ENCODE measurements around the gene TRUB1.

The TRUB1 gene

GRCh38 chr10:114956466-114956865 lies 18.5 kb downstream of the TRUB1 start:
- no peak overlapping the region for H3K4me3 ChIP-seq (ENCODE audit: low read depth, low read length)
- TF ChIP-seq CTCF (conservative IDR thresholded peaks at IDR 0.05; ENCODE audit: low read depth, low read length) = no peak
- no peak for DNase-seq (ENCODE audit: low read depth)

DNA sequence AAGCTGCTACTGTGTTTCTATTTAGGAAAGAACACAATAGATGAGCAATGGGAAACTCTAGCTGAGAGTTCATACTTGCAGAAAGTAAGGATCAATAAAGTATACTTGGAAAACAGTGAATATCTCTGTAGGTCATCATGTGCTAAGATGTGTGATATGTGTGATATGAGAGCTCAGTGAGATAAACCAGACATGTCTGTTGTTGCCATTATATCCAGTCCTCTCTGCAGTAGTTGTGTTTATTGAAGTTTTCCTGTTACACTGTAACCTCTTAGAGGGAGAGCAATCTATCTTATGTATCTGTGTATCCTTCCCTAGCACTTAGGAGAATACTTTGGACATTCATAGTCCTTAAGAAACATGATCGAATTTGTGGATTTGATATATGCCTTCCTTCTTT lies 19.1 kb downstream of the TRUB1 start:
- DNase-seq (ENCODE audit: low read depth) = no peak
- no peak overlapping the region for H3K4me3 ChIP-seq (ENCODE audit: low read depth, low read length)
- TF ChIP-seq CTCF (conservative IDR thresholded peaks at IDR 0.05; ENCODE audit: low read depth, low read length) = no peak

GRCh38 chr10:114957673-114958072 lies 19.7 kb downstream of the TRUB1 start:
- no peak overlapping the region for H3K4me3 ChIP-seq (ENCODE audit: low read depth, low read length)
- peak; percentile 61 for DNase-seq (ENCODE audit: low read depth)
- no peak for TF ChIP-seq CTCF (conservative IDR thresholded peaks at IDR 0.05; ENCODE audit: low read depth, low read length)

GRCh38 chr10:114962441-114962840 lies 24.4 kb downstream of the TRUB1 start:
- DNase-seq (ENCODE audit: low read depth) = no peak
- TF ChIP-seq CTCF (conservative IDR thresholded peaks at IDR 0.05; ENCODE audit: low read depth, low read length) = no peak
- no peak overlapping the region for H3K4me3 ChIP-seq (ENCODE audit: low read depth, low read length)

DNA sequence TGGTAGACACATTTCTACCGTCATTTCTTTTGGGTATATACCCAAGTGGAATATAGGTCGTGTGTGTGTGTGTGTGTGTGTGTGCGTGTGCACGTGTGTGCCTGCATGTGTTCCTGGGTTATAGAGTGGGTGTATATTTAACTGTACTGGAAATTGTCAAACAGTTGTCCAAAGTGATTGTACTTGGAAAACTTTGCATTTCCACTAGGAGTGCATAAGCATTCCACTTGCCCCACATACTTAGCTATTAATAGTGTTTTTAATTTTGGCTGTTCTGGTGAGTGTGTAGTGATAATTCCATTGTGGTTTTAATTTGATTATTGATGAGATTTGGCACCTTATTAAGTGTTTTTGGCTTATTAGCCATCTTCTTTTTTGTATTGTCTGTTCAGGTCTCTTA lies 25.9 kb downstream of the TRUB1 start:
- no peak overlapping the region for H3K4me3 ChIP-seq (ENCODE audit: low read depth, low read length)
- TF ChIP-seq CTCF (conservative IDR thresholded peaks at IDR 0.05; ENCODE audit: low read depth, low read length) = no peak
- no peak for DNase-seq (ENCODE audit: low read depth)

- H3K4me3 ChIP-seq (ENCODE audit: low read depth, low read length) = no peak overlapping the region
- no peak for TF ChIP-seq CTCF (conservative IDR thresholded peaks at IDR 0.05; ENCODE audit: low read depth, low read length)
- DNase-seq (ENCODE audit: low read depth) = peak; percentile 87
Measured at GRCh38 chr10:114967071-114967470, 29.1 kb downstream of the TRUB1 start.

DNA sequence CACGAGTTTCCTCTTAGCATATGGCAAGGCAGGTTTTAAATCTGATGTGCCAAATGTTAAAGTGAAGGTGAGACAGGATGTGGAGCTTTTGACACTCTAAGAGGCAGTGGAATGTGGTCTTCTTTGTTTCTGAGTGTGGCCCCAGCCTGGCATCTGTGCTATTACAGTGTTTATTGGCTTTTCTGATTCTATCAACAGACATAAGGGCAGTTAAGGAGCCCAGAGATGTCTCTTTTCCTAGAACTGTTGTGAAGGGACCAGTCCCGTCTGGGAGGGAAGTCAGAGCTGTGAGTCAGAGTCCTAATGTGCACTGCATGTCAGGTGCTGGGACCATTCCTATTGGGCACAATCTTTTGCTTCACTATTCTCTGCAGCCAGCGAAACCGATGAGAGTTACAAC lies 32.5 kb downstream of the TRUB1 start:
- peak; percentile 15 for DNase-seq (ENCODE audit: low read depth)
- no peak for TF ChIP-seq CTCF (conservative IDR thresholded peaks at IDR 0.05; ENCODE audit: low read depth, low read length)
- no peak overlapping the region for H3K4me3 ChIP-seq (ENCODE audit: low read depth, low read length)
